ENCODE measurements around the gene HNRNPH3. TPM values are rescaled to one million over a fixed set of nuclear protein-coding genes. Genes with fewer than 3 reads are reported as not detected.
"Not testable (repeated sequence)": the region's sequence is repeated elsewhere in the genome, so short reads cannot be mapped to it uniquely, and the experiment has no call there.

HNRNPH3 gene
- total RNA-seq, 2 experiments from 2014 or later = 122 to 123 TPM

DNA sequence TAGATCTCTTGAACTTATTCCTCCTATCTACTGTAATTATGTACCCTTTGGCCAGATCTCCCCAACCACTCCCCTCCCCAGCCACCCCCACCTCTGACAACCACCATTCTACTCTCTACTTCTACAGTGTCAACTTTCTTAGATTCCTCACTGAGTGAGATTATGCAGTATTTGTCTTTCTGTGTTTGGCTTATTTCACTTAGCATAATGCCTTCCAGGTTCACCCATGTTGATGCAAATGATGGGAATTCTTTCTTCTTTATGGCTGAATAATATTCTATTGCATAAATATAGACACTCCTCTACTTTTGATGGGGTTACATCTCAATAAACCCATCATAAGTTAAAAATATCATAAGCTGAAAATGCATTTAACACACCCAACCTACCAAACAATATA lies 21.3 kb upstream of the HNRNPH3 start:
- H3K4me1 Mint-ChIP-seq = peaks cover 6% of the 10 kb centered on the region
- no peak for DNase-seq
- ChIA-PET POLR2A (no interaction called here), CTCF (no interaction called here)
- H3K27ac Mint-ChIP-seq = no peak overlapping the region
- H3K4me3 Mint-ChIP-seq = no peak overlapping the region
- H3K27me3 Mint-ChIP-seq = no peaks in the 10 kb centered on the region
- no peaks in the 10 kb centered on the region for H3K36me3 Mint-ChIP-seq (ENCODE audit: low read depth)
- no peaks in the 10 kb centered on the region for H3K9me3 Mint-ChIP-seq

DNA sequence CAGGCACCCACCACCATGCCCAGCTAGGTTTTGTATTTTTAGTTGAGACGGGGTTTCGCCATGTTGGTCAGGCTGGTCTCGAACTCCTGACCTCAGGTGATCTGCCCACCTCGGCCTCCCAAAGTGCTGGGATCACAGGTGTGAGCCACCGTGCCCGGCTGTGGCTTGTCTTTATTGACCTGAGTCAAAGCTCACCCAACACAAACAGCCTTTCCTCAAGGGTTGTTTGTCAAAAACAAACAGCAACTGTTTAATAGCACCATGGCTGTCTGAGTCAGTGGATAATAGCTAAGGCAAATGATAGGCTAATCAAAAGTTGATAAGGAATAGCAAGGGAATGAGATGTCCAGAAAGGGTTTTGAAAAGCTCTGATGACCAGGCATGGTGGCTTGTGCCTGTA lies 16.9 kb upstream of the HNRNPH3 start:
- CTCF ChIA-PET = interaction anchor here (3.0 kb wide), 1 partner anchor 13 kb away, joined by 20 read pairs; no protein-coding TSS in a partner anchor
- not testable (repeated sequence) for H3K4me3 Mint-ChIP-seq, H3K27me3 Mint-ChIP-seq, H3K4me1 Mint-ChIP-seq, DNase-seq, H3K27ac Mint-ChIP-seq
- peaks cover 10% of the 10 kb centered on the region for H3K36me3 Mint-ChIP-seq (ENCODE audit: low read depth)
- peaks cover 16% of the 10 kb centered on the region for H3K9me3 Mint-ChIP-seq
- POLR2A ChIA-PET = interaction anchor here (4.6 kb wide), 1 partner anchor 18 kb away, joined by 21 read pairs; the partner anchor contains the start of genes HNRNPH3 and PBLD

DNA sequence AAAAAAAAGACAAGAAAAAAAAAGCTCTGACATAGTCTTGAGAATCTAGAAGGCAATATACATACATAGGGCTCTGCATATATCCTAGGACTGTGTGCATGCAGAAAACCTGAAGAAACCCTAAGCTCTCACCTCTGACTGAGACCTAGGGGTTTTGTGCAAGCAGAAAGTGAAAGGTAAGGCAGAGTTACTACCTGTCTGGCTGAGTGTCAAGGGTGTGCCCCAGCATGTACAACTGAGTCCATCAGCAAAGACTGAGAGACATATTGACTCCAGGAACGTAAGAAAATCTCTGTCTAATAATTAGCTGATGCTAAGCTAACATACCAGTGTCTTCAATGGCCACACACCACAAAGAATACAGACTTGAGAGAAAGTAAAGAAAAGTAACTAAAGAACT lies 16.3 kb upstream of the HNRNPH3 start:
- POLR2A ChIA-PET = interaction anchor here (4.6 kb wide), 1 partner anchor 17 kb away, joined by 21 read pairs; the partner anchor contains the start of genes HNRNPH3 and PBLD

DNA sequence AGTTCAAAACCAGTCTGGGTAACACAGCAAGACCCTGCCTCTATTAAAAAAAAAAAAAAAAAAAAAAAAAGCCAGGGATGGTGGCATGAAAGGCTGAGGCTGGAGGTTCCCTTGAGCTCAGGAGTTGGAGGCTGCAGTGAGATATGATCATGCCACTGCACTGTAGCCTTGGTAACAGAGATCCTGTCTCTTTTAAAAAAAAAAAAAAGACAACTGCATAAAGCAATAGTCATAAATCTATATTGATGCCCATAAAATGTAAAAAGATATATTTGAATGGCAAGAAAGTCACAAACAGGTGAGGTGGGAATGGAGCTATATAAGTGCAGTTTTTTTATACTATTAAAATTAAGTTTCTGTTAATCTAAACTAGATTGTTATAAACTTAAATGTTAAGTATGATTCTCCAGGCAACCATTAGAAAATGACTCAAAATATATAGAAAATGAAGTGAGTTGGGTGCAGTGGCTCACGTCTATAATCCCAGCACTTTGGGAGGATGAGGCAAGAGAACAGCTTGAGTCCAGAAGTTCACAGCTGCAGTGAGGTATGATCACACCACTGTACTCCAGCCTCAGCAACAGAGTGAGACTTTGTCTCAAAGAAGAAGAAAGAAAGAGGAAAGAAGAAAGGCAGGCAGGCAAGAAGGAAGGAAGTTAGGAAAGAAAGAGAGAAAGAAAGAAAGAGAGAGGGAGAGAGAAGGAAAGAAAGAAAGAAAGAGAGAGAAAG lies 13.4 kb upstream of the HNRNPH3 start:
- no peak overlapping the region for H3K4me3 Mint-ChIP-seq
- H3K27ac Mint-ChIP-seq = no peak overlapping the region
- peaks cover 6% of the 10 kb centered on the region for H3K4me1 Mint-ChIP-seq
- ChIA-PET POLR2A (no interaction called here), CTCF (interaction anchor here (1.2 to 1.8 kb wide), 3 partner anchors 12 to 106 kb away, joined by 3 to 5 read pairs (median 4); no protein-coding TSS in a partner anchor)
- no peaks in the 10 kb centered on the region for H3K27me3 Mint-ChIP-seq
- H3K36me3 Mint-ChIP-seq (ENCODE audit: low read depth) = peaks cover 10% of the 10 kb centered on the region
- no peak for DNase-seq
- peaks cover 16% of the 10 kb centered on the region for H3K9me3 Mint-ChIP-seq

More for the DNA sequence above, 16.3 kb upstream of the HNRNPH3 start:
- Mint-ChIP-seq H3K4me1 (peaks cover 6% of the 10 kb centered on the region), H3K27me3 (no peaks in the 10 kb centered on the region), H3K36me3 (ENCODE audit: low read depth) (peaks cover 10% of the 10 kb centered on the region), H3K4me3 (no peak overlapping the region), H3K9me3 (peaks cover 16% of the 10 kb centered on the region), H3K27ac (no peak overlapping the region)
- CTCF ChIA-PET = interaction anchor here (3.0 kb wide), 1 partner anchor 13 kb away, joined by 20 read pairs; no protein-coding TSS in a partner anchor
- no peak for DNase-seq

DNA sequence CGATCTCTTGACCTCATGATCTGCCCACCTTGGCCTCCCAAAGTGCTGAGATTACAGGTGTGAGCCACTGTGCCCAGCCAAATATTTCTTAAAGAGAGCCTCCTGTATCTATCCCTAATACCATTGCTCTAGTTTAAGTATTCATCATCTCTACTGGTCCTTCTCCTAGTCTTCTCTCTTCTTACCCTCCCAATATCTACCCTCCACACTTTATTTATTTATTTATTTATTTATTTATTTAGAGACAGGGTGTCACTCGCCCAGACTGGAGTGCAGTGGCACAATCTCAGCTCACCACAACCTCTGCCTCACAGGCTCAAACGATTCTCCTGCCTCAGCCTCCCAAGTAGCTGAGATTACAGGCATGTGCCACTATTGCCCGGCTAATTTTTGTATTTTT lies 7.5 kb upstream of the HNRNPH3 start:
- H3K27ac Mint-ChIP-seq; H3K9me3 Mint-ChIP-seq; H3K4me3 Mint-ChIP-seq; DNase-seq; H3K36me3 Mint-ChIP-seq (ENCODE audit: low read depth); POLR2A ChIA-PET; H3K4me1 Mint-ChIP-seq; H3K27me3 Mint-ChIP-seq: not testable (repeated sequence)
- CTCF ChIA-PET = interaction anchor here (0.9 kb wide), 1 partner anchor 112 kb away, joined by 3 read pairs; no protein-coding TSS in a partner anchor

DNA sequence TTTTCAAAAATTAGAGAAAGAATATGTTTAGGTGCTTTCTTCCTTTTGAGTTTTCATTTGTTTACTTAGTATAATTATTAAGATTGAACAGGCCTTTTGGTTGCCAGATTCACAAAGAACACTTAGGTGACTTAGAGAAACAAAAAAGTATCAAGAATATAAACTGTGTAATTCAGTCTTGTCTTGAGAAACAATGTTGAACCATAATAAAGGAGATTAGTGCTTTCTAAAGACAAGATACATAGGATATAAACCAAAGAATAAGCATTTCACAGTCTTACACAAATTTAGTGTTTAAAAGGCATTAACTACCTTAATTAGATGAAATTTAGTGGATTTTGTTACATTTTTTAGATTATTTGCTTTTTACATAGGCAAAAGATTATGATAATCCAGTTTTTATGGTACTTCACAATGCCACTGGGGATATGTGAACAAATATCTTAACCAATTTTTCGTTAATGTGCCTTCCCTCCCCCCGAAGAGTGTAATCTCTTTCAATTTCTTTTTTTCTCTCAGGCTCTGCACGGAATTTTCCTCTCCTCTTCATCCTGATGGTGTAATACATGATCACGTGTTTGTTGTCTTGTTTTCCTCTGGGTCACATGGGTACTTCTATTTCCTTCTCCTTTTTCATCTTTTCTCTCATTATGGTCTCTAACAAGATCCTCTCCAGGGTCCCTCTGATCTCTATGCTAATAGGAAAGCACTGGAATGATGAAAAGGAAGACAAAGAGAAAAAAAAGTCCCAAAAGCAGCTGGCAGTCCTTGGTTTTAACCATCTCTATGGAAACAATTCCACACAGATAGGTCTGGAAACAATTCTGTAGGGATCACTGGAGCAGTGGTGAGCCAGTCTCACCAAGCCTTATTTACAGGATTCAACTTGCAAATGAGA lies 3.7 kb upstream of the HNRNPH3 start:
- H3K36me3 Mint-ChIP-seq (ENCODE audit: low read depth) = peaks cover 13% of the 10 kb centered on the region
- DNase-seq = no peak
- H3K9me3 Mint-ChIP-seq = no peaks in the 10 kb centered on the region
- ChIA-PET POLR2A (no interaction called here), CTCF (interaction anchor here (0.7 kb wide), 1 partner anchor 80 kb away, joined by 3 read pairs; no protein-coding TSS in a partner anchor)
- peaks cover 24% of the 10 kb centered on the region for H3K4me1 Mint-ChIP-seq
- H3K27me3 Mint-ChIP-seq = no peaks in the 10 kb centered on the region
- no peak overlapping the region for H3K4me3 Mint-ChIP-seq
- no peak overlapping the region for H3K27ac Mint-ChIP-seq

DNA sequence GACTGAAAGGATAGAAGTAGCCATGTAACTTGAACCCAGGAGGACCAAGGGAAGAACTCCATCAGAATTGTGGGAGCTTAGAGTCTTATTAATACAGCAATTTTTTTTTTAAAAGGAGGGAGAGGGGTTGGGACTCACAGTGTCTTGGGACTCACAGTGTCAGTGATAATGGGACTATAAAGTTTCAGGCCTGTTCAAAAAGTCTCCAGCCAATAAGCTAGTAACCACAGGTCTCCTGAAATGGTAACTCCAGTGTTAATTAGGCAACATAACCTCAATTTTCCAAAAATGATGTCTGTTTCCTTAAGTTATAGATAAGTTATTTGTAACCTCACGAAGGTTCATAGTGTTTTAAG lies 2.4 kb upstream of the HNRNPH3 start:
- H3K4me3 Mint-ChIP-seq = no peak overlapping the region
- H3K36me3 Mint-ChIP-seq (ENCODE audit: low read depth) = peaks cover 26% of the 10 kb centered on the region
- ChIA-PET CTCF (interaction anchor here (1.0 kb wide), 1 partner anchor 19 kb away, joined by 4 read pairs; no protein-coding TSS in a partner anchor), POLR2A (interaction anchor here (1.4 to 5.2 kb wide), 2 partner anchors 8 to 444 kb away, joined by 6 to 27 read pairs; no protein-coding TSS in a partner anchor)
- peaks cover 27% of the 10 kb centered on the region for H3K4me1 Mint-ChIP-seq
- DNase-seq = no peak
- H3K27me3 Mint-ChIP-seq = no peaks in the 10 kb centered on the region
- H3K9me3 Mint-ChIP-seq = no peaks in the 10 kb centered on the region
- no peak overlapping the region for H3K27ac Mint-ChIP-seq

DNA sequence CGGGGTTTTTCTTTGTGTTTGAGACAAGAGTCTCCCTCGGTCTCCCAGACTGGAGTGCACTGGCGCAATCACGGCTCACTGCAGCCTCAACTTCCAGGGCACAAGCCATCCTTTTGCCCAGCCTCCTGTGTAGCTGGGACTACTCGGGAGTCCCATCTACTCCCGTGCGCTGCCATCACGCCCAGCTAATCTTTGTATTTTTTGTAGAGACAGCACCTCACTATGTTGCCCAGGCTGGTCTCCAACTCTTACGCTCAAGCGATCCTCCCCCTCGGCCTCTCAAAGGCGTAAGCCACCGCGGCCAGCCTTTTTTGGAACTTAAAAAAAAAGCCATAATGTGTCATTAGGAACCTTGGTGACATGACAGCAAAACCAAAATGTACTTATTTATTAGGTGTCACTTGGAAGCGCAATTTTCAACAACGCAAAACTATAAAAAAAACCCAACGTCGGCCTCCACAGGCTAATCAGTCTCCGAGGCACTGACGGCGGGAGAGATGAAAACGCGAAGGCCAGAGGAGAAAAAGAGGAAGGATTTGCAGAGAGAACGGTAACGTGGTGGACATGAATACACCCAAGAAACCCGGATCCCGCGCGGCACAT lies 911 bp upstream of the HNRNPH3 start:
- no peaks in the 10 kb centered on the region for H3K27me3 Mint-ChIP-seq
- no peaks in the 10 kb centered on the region for H3K9me3 Mint-ChIP-seq
- H3K36me3 Mint-ChIP-seq (ENCODE audit: low read depth) = peaks cover 35% of the 10 kb centered on the region
- peaks cover 37% of the 10 kb centered on the region for H3K4me1 Mint-ChIP-seq
- ChIA-PET POLR2A (interaction anchor here (0.8 to 5.2 kb wide), 25 partner anchors 9 to 719 kb away, joined by 3 to 27 read pairs (median 6); partner anchors contain the start of genes CCAR1, DDX21, DNA2 and HERC4), CTCF (interaction anchor here (1.1 to 5.9 kb wide), 2 partner anchors 13 to 17 kb away, joined by 3 to 34 read pairs; no protein-coding TSS in a partner anchor)
- peak overlapping the region; percentile 100 for H3K4me3 Mint-ChIP-seq
- H3K27ac Mint-ChIP-seq = peak overlapping the region; percentile 100
- DNase-seq = peak; percentile 17

DNA sequence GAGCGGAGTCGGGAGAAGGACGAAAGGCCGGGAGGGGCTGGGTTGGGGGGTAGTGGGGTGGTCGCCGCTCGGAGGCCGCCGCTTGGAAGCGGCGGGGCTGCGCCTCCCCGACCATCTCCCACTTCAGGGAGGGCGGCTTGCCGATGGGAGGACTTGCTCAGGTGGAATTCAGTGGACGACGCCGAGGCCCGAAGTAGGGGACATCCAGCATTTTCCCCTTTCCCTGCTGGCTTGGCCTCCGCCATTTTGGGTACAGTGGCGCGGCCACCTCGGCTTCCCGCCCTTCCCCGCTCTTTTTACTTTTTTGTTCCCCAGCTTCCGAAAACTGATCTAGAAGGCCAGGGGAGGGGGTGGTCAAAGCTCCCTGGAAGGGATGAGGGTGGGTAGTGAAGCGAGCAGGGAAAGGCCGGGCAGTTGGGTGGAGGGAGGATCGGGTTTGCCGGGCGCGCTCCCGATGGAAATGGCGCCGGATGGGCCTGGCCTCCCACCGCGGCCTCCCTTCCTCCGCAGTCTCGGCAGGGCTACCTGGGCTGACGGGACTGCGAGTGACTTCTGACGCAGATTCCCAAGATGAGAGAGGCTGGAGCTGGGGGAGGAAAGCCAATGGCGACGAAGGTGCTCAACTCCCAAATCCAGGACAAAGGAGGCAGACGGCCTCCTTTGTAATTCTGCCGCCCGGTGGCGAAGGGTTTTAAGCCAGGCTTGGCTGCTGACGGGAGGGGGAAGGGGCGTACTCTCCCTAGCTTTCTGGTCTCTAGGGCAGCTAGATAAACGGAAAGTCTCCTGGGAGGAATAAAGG lies 594 bp downstream of the HNRNPH3 start, which contains the start of gene PBLD:
TSS of gene PBLD (minus strand) at position 670 of the 799 bp plus-strand sequence. CDS start 26,084 bp downstream, outside the sequence.
- Mint-ChIP-seq H3K4me3 (peak within 1 kb of the TSS; percentile 100), H3K4me1 (peaks cover 51% of the 10 kb centered on the region), H3K27me3 (no peaks in the 10 kb centered on the region), H3K9me3 (no peaks in the 10 kb centered on the region), H3K27ac (peak within 1 kb of the TSS; percentile 100), H3K36me3 (ENCODE audit: low read depth) (peaks cover 47% of the 10 kb centered on the region)
- CTCF ChIA-PET = interaction anchor here (0.6 to 5.9 kb wide), 9 partner anchors 15 to 477 kb away, joined by 3 to 34 read pairs (median 3); partner anchors contain the start of gene RUFY2
- POLR2A ChIA-PET = interaction anchor here (0.8 to 5.2 kb wide), 35 partner anchors 9 to 758 kb away, joined by 3 to 55 read pairs (median 6); partner anchors contain the start of genes CCAR1, DDX21, DNA2 and HERC4
- DNase-seq = peak; percentile 66

DNA sequence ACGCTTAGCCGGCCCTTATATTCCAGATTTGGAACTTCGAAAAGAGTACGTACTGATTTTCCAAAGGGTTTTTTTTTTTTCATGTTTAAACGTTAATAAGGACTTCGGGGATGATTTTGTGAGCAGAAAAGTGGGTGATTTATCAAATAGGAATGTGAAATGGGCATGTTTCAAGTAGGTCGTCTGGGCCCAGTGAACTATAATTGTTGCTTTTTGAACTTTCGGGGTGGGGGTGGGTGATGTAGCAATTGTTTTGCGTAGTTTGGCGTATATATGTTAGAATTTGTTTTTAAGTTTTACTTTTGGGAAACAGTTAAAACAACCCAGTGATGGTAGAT lies 1.2 kb downstream of the HNRNPH3 start:
- ChIA-PET POLR2A (interaction anchor here (1.1 to 5.2 kb wide), 21 partner anchors 8 to 758 kb away, joined by 3 to 55 read pairs (median 8); partner anchors contain the start of genes DNA2, HERC4, RUFY2 and SIRT1), CTCF (interaction anchor here (0.6 to 5.9 kb wide), 7 partner anchors 15 to 478 kb away, joined by 3 to 34 read pairs (median 3); partner anchors contain the start of gene RUFY2)
- peak overlapping the region; percentile 100 for H3K4me3 Mint-ChIP-seq
- H3K36me3 Mint-ChIP-seq (ENCODE audit: low read depth) = peaks cover 53% of the 10 kb centered on the region
- H3K27ac Mint-ChIP-seq = peak overlapping the region; percentile 100
- no peaks in the 10 kb centered on the region for H3K27me3 Mint-ChIP-seq
- peaks cover 56% of the 10 kb centered on the region for H3K4me1 Mint-ChIP-seq
- no peak for DNase-seq
- no peaks in the 10 kb centered on the region for H3K9me3 Mint-ChIP-seq

Measured in activated CD4-positive, alpha-beta memory T cell treated with anti-CD3 and anti-CD28 coated beads, Interleukin-2, amount 10 ng/mL, durations not matched to agents 7 days and 5 days (primary cell).